Activated naive CD4-positive, alpha-beta T cell treated with anti-CD3 and anti-CD28 coated beads for 36 hours (primary cell): ENCODE data around the gene RING1. TPM values are rescaled to one million over a fixed set of nuclear protein-coding genes. Genes with fewer than 3 reads are reported as not detected.

Experiments
- CTCF ChIA-PET: fragments of 350-600 bp; sonication (Branson Sonifier 250); formaldehyde crosslinking; loops from one replicate; lab custom pipeline; 2021; ENCODE audit warnings: antibody characterized with exemption; lab: Charles Lee
- DNase-seq: peaks from one replicate; pipeline ENCODE4 v3.0.0-alpha.2; 2020
- H3K27ac Mint-ChIP-seq: one replicate; pipeline ENCODE4 v1.8.0; 2021; ENCODE audit warnings: mild to moderate bottlenecking, mixed read lengths
- H3K27me3 Mint-ChIP-seq: one replicate; pipeline ENCODE4 v1.8.0; 2021; ENCODE audit warnings: low read depth, mixed read lengths
- H3K36me3 Mint-ChIP-seq: one replicate; pipeline ENCODE4 v1.8.0; 2021; ENCODE audit warnings: low read depth, mixed read lengths
- H3K4me1 Mint-ChIP-seq: one replicate; pipeline ENCODE4 v1.8.0; 2021; ENCODE audit warnings: low read depth, mixed read lengths
- H3K4me3 Mint-ChIP-seq: one replicate; pipeline ENCODE4 v1.8.0; 2021; ENCODE audit warnings: mild to moderate bottlenecking, moderate library complexity, mixed read lengths
- H3K9me3 Mint-ChIP-seq: one replicate; pipeline ENCODE4 v1.8.0; 2021; ENCODE audit warnings: mixed read lengths
- intact Hi-C: fragments of 100-400 bp; cut with micrococcal nuclease; formaldehyde crosslinking; loops from one replicate; pipeline ENCODE4 v1.15.1; 2023
- total RNA-seq, 2 experiments: library from RNA; stranded (reverse); gene quantifications; one replicate each; pipeline ENCODE4 v1.2.3, GENCODE V29; 2021

RING1 gene
- total RNA-seq, 2 experiments from 2014 or later, result 17.1 to 18.2 TPM

- H3K36me3 Mint-ChIP-seq, result no peaks in the 10 kb centered on the region
- H3K27ac Mint-ChIP-seq, result no peak overlapping the region
- H3K4me1 Mint-ChIP-seq, result no peaks in the 10 kb centered on the region
- no peak overlapping the region for H3K4me3 Mint-ChIP-seq
- intact Hi-C loops, result no loop called here
- H3K27me3 Mint-ChIP-seq, result no peaks in the 10 kb centered on the region
- DNase-seq, result no peak
- no peaks in the 10 kb centered on the region for H3K9me3 Mint-ChIP-seq
- CTCF ChIA-PET, result interaction anchor here (0.6 kb wide), 1 partner anchor 169 kb away, joined by 4 read pairs; no protein-coding TSS in a partner anchor
Measured at GRCh38 chr6:33175436-33176069, 32.7 kb upstream of the RING1 start.

GRCh38 chr6:33176906-33177305 lies 31.4 kb upstream of the RING1 start:
- no peak overlapping the region for H3K4me3 Mint-ChIP-seq
- H3K9me3 Mint-ChIP-seq, result no peaks in the 10 kb centered on the region
- H3K36me3 Mint-ChIP-seq, result no peaks in the 10 kb centered on the region
- H3K4me1 Mint-ChIP-seq, result no peaks in the 10 kb centered on the region
- no peak for DNase-seq
- CTCF ChIA-PET, result no interaction called here
- H3K27me3 Mint-ChIP-seq, result no peaks in the 10 kb centered on the region
- H3K27ac Mint-ChIP-seq, result no peak overlapping the region
- intact Hi-C loops, result no loop called here

GRCh38 chr6:33177552-33178446 lies 30.5 kb upstream of the RING1 start:
- peaks cover 2% of the 10 kb centered on the region for H3K9me3 Mint-ChIP-seq
- H3K36me3 Mint-ChIP-seq, result peaks cover 2% of the 10 kb centered on the region
- no peak for DNase-seq
- H3K4me3 Mint-ChIP-seq, result no peak overlapping the region
- no peak overlapping the region for H3K27ac Mint-ChIP-seq
- intact Hi-C loops, result no loop called here
- no peaks in the 10 kb centered on the region for H3K27me3 Mint-ChIP-seq
- CTCF ChIA-PET, result no interaction called here
- H3K4me1 Mint-ChIP-seq, result peaks cover 2% of the 10 kb centered on the region

GRCh38 chr6:33178755-33179475 lies 29.4 kb upstream of the RING1 start:
- intact Hi-C loops, result no loop called here
- Mint-ChIP-seq H3K4me3 (no peak overlapping the region), H3K36me3 (peaks cover 13% of the 10 kb centered on the region), H3K27me3 (no peaks in the 10 kb centered on the region), H3K27ac (no peak overlapping the region), H3K9me3 (peaks cover 13% of the 10 kb centered on the region), H3K4me1 (peaks cover 14% of the 10 kb centered on the region)
- no peak for DNase-seq
- CTCF ChIA-PET, result no interaction called here

- Mint-ChIP-seq H3K4me1 (peaks cover 21% of the 10 kb centered on the region), H3K9me3 (peaks cover 13% of the 10 kb centered on the region), H3K27ac (no peak overlapping the region), H3K27me3 (no peaks in the 10 kb centered on the region), H3K36me3 (peaks cover 13% of the 10 kb centered on the region), H3K4me3 (no peak overlapping the region)
- CTCF ChIA-PET, result no interaction called here
- no peak for DNase-seq
- intact Hi-C loops, result no loop called here
Measured at GRCh38 chr6:33181141-33181540, 27.2 kb upstream of the RING1 start.

- Mint-ChIP-seq H3K4me3 (no peak overlapping the region), H3K9me3 (peaks cover 13% of the 10 kb centered on the region), H3K4me1 (peaks cover 21% of the 10 kb centered on the region), H3K27ac (peak overlapping the region; percentile 87), H3K27me3 (no peaks in the 10 kb centered on the region), H3K36me3 (peaks cover 13% of the 10 kb centered on the region)
- CTCF ChIA-PET, result interaction anchor here (0.6 to 1.7 kb wide), 9 partner anchors 12 to 198 kb away, joined by 3 to 8 read pairs (median 4); partner anchors contain the start of gene RING1
- intact Hi-C loops, result no loop called here
- DNase-seq, result no peak
Measured at GRCh38 chr6:33183071-33183683, 25.1 kb upstream of the RING1 start.

GRCh38 chr6:33185190-33185589 lies 23.1 kb upstream of the RING1 start:
- H3K27me3 Mint-ChIP-seq, result no peaks in the 10 kb centered on the region
- DNase-seq, result no peak
- peaks cover 13% of the 10 kb centered on the region for H3K9me3 Mint-ChIP-seq
- peaks cover 13% of the 10 kb centered on the region for H3K36me3 Mint-ChIP-seq
- no peak overlapping the region for H3K27ac Mint-ChIP-seq
- no peak overlapping the region for H3K4me3 Mint-ChIP-seq
- CTCF ChIA-PET, result no interaction called here
- intact Hi-C loops, result no loop called here
- peaks cover 21% of the 10 kb centered on the region for H3K4me1 Mint-ChIP-seq

GRCh38 chr6:33185654-33186187 lies 22.6 kb upstream of the RING1 start:
- no peak for DNase-seq
- H3K4me1 Mint-ChIP-seq, result peaks cover 21% of the 10 kb centered on the region
- CTCF ChIA-PET, result no interaction called here
- H3K27me3 Mint-ChIP-seq, result peaks cover 1% of the 10 kb centered on the region
- H3K4me3 Mint-ChIP-seq, result no peak overlapping the region
- H3K36me3 Mint-ChIP-seq, result peaks cover 13% of the 10 kb centered on the region
- intact Hi-C loops, result no loop called here
- peaks cover 13% of the 10 kb centered on the region for H3K9me3 Mint-ChIP-seq
- no peak overlapping the region for H3K27ac Mint-ChIP-seq

- DNase-seq, result no peak
- Mint-ChIP-seq H3K27ac (no peak overlapping the region), H3K36me3 (peaks cover 10% of the 10 kb centered on the region), H3K4me3 (no peak overlapping the region), H3K4me1 (peaks cover 24% of the 10 kb centered on the region), H3K9me3 (peaks cover 11% of the 10 kb centered on the region), H3K27me3 (peaks cover 9% of the 10 kb centered on the region)
- CTCF ChIA-PET, result no interaction called here
- intact Hi-C loops, result no loop called here
Measured at GRCh38 chr6:33187809-33188208, 20.5 kb upstream of the RING1 start.

- H3K27me3 Mint-ChIP-seq, result peaks cover 9% of the 10 kb centered on the region
- peaks cover 20% of the 10 kb centered on the region for H3K4me1 Mint-ChIP-seq
- no peak overlapping the region for H3K27ac Mint-ChIP-seq
- no peak overlapping the region for H3K4me3 Mint-ChIP-seq
- H3K36me3 Mint-ChIP-seq, result peaks cover 4% of the 10 kb centered on the region
- intact Hi-C loops, result no loop called here
- CTCF ChIA-PET, result interaction anchor here (0.8 to 1.5 kb wide), 2 partner anchors 9 to 61 kb away, joined by 3 to 4 read pairs; no protein-coding TSS in a partner anchor
- H3K9me3 Mint-ChIP-seq, result no peaks in the 10 kb centered on the region
- DNase-seq, result no peak
Measured at GRCh38 chr6:33189164-33189563, 19.1 kb upstream of the RING1 start.

- CTCF ChIA-PET, result interaction anchor here (0.7 to 1.5 kb wide), 4 partner anchors 8 to 60 kb away, joined by 3 to 4 read pairs (median 4); no protein-coding TSS in a partner anchor
- Mint-ChIP-seq H3K27ac (no peak overlapping the region), H3K36me3 (peaks cover 5% of the 10 kb centered on the region), H3K9me3 (no peaks in the 10 kb centered on the region), H3K4me1 (peaks cover 16% of the 10 kb centered on the region), H3K27me3 (peaks cover 9% of the 10 kb centered on the region), H3K4me3 (no peak overlapping the region)
- intact Hi-C loops, result loop anchor here (10.0 kb wide), 1 partner anchor 1055 kb away; the partner anchor contains the start of gene SMIM29
- DNase-seq, result no peak
Measured at GRCh38 chr6:33189625-33190448, 18.5 kb upstream of the RING1 start.
